ENCODE measurements around the gene HMCN2. TPM values are rescaled to one million over a fixed set of nuclear protein-coding genes. Genes with fewer than 3 reads are reported as not detected.

The HMCN2 gene
- total and polyA plus RNA-seq, 8 donors, result 1.1 to 21.1 (median 5.0) TPM

DNA sequence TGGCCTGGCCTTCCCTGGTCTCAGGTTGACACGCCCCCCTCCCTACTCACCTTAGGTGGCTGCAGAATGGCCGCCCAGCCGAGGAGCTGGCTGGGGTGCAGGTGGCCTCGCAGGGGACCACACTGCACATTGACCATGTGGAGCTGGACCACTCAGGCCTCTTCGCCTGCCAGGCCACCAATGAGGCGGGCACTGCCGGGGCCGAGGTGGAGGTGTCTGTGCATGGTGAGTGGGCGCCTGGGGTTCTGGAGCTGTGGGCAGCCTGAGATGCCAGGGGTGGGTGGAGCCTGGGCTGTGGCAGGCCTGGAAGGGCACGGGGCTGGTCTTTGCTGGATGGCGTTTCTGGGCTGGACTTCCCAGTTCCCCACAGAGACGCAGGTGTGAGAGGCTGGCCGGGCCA is 90.5 kb downstream of the HMCN2 start:
- DNase-seq, result no peak
- Histone ChIP-seq H3K4me3 (no peak overlapping the region), H3K36me3 (no peaks in the 10 kb centered on the region), H3K27me3 (no peaks in the 10 kb centered on the region), H3K4me1 (peaks cover 0 to 9% (median 3%) of the 10 kb centered on the region in 4 donors), H3K9me3 (no peaks in the 10 kb centered on the region), H3K27ac (no peak overlapping the region)
- WGBS, 5 donors, result 70 to 89% (median 83%) methylated on average over 8 to 13 of the region's 13 CpGs
- TF ChIP-seq POLR2AphosphoS5 (IDR thresholded peaks at IDR 0.05) (no peak), EP300 (IDR thresholded peaks at IDR 0.05) (no peak), POLR2A (IDR thresholded peaks at IDR 0.05) (no peak)
- TF ChIP-seq, protein P1, sequence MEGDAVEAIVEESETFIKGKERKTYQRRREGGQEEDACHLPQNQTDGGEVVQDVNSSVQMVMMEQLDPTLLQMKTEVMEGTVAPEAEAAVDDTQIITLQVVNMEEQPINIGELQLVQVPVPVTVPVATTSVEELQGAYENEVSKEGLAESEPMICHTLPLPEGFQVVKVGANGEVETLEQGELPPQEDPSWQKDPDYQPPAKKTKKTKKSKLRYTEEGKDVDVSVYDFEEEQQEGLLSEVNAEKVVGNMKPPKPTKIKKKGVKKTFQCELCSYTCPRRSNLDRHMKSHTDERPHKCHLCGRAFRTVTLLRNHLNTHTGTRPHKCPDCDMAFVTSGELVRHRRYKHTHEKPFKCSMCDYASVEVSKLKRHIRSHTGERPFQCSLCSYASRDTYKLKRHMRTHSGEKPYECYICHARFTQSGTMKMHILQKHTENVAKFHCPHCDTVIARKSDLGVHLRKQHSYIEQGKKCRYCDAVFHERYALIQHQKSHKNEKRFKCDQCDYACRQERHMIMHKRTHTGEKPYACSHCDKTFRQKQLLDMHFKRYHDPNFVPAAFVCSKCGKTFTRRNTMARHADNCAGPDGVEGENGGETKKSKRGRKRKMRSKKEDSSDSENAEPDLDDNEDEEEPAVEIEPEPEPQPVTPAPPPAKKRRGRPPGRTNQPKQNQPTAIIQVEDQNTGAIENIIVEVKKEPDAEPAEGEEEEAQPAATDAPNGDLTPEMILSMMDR (IDR thresholded peaks at IDR 0.05), result no peak
- intact Hi-C loops (cut with DNase I; ENCODE audit: low total_unique reads), result no loop called here

DNA sequence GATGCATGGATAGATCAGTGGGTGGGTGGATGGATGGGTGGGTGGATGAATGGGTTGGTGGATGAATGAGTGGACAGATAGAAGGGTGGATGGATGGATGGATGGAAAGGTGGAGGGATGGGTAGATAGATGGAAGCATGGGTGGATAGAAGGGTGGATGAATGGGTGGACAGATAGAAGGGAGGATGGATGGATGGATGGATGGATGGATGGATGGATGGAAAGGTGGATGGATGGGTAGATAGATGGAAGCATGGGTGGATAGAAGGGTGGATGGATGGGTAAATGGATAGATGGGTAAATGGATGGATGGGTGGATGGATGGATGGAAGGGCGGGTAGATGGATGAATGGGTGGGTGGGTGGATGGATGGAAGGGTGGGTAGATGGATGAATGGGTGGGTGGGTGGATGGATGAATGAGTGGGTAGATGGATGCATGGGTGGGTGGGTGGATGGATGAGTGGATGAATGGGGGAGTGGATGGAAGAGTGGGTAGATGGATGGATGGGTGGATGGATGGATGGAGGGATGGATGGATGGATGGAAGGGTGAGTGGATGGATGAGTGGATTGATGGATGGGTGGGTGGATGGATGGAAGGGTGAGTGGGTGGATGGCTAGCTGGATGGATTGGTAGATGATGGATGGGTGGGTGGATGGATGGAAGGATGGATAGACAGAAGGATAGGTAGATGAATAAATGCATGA is 91.5 kb downstream of the HMCN2 start:
- intact Hi-C loops (cut with DNase I; ENCODE audit: low total_unique reads), result no loop called here
- H3K9me3 ChIP-seq, result no peaks in the 10 kb centered on the region
- DNase-seq, result no peak
- TF ChIP-seq POLR2AphosphoS5 (IDR thresholded peaks at IDR 0.05), result no peak
- TF ChIP-seq, protein P1 (IDR thresholded peaks at IDR 0.05), result no peak
- TF ChIP-seq POLR2A (IDR thresholded peaks at IDR 0.05), result no peak
- TF ChIP-seq EP300 (IDR thresholded peaks at IDR 0.05), result no peak
- no peaks in the 10 kb centered on the region for H3K36me3 ChIP-seq
- H3K4me3 ChIP-seq, result no peak overlapping the region
- WGBS, 5 donors, result 79 to 98% (median 82%) methylated on average over 1 of the region's 1 CpG
- H3K27me3 ChIP-seq, result no peaks in the 10 kb centered on the region
- no peak overlapping the region for H3K27ac ChIP-seq
- H3K4me1 ChIP-seq, result peaks cover 0 to 9% (median 3%) of the 10 kb centered on the region in 4 donors

DNA sequence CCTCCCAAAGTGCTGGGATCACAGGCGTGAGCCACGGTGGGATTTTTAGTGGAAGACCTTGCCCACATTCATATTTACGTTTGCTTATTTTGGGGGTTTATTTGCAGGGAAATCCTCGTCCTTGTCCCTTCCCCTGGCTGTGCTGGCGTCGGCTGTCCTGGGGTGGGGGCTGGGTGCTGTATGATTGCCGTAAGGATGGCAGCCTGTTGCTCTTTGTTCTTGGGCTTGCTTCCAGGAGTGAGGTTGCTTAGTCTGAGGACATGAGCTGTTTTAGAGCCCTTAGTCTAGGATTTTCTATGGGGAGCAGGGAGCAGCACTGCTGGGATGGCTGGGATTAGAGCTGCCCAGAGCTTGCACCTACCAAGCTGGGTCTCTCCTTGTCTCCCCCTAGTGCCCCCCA is 93.4 kb downstream of the HMCN2 start:
- 71 to 86% (median 82%) methylated on average over 7 of the region's 7 CpGs for WGBS, 5 donors
- no peak for DNase-seq
- H3K27me3 ChIP-seq, result no peaks in the 10 kb centered on the region
- intact Hi-C loops (cut with DNase I; ENCODE audit: low total_unique reads), result no loop called here
- H3K27ac ChIP-seq, result no peak overlapping the region
- no peaks in the 10 kb centered on the region for H3K4me1 ChIP-seq
- no peak overlapping the region for H3K4me3 ChIP-seq
- no peaks in the 10 kb centered on the region for H3K9me3 ChIP-seq
- H3K36me3 ChIP-seq, result no peaks in the 10 kb centered on the region
- TF ChIP-seq, protein P1 (IDR thresholded peaks at IDR 0.05), result no peak
- no peak for TF ChIP-seq POLR2AphosphoS5 (IDR thresholded peaks at IDR 0.05)
- TF ChIP-seq POLR2A (IDR thresholded peaks at IDR 0.05), result no peak
- no peak for TF ChIP-seq EP300 (IDR thresholded peaks at IDR 0.05)

DNA sequence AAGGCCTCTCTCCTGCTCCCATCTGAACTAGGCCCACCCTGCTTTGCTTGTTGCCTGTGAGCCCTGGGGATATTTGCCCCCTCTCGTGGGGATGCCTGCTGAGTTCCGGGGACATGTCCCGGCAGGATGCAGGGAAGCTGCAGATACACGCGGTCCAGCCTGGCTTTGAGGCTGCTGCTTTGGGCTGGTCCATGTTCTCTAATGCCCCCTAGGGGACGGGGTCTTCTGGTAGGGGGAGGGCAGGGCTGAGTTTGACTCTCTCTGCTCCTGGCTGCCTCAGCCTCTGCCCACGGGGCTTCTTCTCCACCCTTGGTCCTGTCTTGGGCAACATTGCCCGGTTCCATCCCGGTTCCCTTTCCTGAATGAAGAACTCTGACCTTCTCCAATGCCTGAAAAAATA is 94.3 kb downstream of the HMCN2 start:
- intact Hi-C loops (cut with DNase I; ENCODE audit: low total_unique reads), result no loop called here
- Histone ChIP-seq H3K27me3 (peaks cover 0 to 3% (median 0%) of the 10 kb centered on the region in 3 donors), H3K36me3 (no peaks in the 10 kb centered on the region), H3K4me1 (no peaks in the 10 kb centered on the region), H3K27ac (no peak overlapping the region), H3K4me3 (no peak overlapping the region), H3K9me3 (no peaks in the 10 kb centered on the region)
- DNase-seq, result no peak
- TF ChIP-seq EP300 (IDR thresholded peaks at IDR 0.05), result no peak
- TF ChIP-seq POLR2AphosphoS5 (IDR thresholded peaks at IDR 0.05), result no peak
- TF ChIP-seq POLR2A (IDR thresholded peaks at IDR 0.05), result no peak
- TF ChIP-seq, protein P1 (IDR thresholded peaks at IDR 0.05), result no peak
- WGBS, 5 donors, result 54 to 77% (median 70%) methylated on average over 8 to 9 of the region's 9 CpGs

All from stomach (tissue), 9 donors.